GM21723 (cell line): ENCODE results near the gene SLC22A16.
"Not testable (repeated sequence)": the region's sequence is repeated elsewhere in the genome, so short reads cannot be mapped to it uniquely, and the experiment has no call there.

Experiments
- ATAC-seq: cut with Tn5 transposase; IDR thresholded peaks from one replicate; pipeline ENCODE4 v1.9.1; 2021; ENCODE audit warnings: mild to moderate bottlenecking, moderate library complexity; ENCODE audit not compliant: unreplicated experiment

Gene SLC22A16

DNA sequence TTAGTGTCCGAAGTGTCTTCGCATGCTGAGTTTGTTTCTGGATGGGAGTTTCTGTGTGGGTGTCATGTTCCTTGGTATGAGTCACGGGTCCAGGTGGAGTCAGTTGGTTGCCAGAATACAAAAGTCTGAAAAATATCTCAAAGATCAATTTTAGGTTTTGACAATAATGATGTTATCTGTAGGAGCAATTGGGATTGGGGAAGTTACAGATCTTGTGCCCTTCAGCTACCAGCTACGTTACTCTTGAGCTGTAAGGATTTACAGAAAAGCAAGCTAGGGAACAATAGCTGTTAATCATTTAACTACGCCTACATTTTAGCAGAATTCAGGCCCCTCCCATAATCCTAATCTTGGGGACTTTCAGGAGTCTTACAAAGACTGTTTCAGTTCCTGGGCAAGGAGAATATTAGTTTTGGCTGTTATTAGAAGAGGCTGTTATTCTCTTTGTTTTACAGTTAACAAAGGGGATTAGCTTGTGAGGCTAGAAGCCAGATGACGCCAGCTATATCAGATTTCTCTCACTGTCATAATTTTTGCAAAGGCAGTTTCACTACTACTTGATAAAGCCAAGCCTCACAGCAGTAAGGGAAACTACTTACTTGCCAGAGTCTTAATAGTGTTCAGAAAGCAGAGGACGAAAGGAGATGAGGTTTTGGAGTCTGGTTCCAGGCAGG, 15.4 kb upstream of the SLC22A16 start:
- no peak for ATAC-seq

DNA sequence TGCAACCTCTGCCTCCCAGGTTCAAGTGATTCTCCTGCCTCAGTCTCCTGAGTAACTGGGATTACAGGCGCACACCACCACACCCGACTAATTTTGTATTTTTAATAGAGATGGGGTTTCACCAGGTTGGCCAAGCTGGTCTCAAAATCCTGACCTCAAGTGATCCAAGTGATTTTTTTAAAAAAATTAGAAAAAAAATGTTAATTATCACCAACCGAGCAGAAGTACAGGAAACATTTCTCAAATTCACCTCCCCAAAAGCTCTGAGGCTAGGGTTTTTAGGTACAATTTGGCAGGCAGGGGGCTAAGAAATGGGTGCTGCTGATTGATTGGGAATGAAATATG, 14.9 kb upstream of the SLC22A16 start:
- ATAC-seq, result no peak

DNA sequence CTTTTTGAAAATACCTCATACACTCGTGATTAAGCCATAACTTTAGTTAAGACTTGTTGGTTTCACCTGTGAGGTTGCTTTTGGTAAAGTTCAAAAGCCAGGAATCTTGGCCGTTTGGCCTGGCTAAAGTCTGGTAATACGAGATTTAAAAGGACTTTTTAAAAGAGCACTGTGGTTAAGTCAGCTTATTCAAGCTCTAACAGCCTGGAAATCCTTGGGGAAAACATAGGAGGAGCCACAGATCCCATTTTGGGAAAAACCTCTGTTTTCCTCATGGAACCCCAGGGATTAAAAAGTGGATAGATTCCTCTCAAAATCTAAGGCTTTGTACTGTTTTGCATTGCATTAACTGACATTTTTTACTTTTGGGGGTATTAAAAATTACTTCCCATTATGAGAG, 13.7 kb upstream of the SLC22A16 start:
- no peak for ATAC-seq

DNA sequence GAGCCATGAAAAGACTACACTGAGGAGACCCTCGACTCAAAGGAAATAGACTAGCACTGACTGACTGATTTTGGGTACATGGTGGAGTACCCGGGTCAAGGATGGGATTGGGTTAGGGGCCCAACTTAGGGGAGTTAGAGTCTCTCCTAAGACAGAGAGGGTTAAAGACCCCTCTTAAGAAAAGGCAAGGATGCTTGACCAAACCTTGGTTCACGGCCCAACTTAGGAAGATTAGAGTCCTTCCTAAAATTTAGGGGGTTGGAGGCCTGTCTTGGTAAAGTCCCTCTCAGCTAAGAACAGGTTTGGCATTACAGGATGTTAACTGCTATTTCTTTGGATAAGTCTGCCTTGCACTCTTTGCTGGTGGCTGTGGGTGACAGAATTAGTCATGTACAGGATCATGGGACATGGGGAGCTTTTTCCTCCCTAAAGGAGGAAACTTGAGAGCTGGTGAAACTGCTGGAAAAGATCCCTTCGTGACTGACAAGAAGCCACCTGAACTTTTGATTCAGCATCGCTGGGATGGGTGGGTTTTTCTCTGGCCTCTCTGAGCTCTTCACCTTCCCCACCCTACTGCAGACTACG, 12.3 kb upstream of the SLC22A16 start:
- no peak for ATAC-seq

DNA sequence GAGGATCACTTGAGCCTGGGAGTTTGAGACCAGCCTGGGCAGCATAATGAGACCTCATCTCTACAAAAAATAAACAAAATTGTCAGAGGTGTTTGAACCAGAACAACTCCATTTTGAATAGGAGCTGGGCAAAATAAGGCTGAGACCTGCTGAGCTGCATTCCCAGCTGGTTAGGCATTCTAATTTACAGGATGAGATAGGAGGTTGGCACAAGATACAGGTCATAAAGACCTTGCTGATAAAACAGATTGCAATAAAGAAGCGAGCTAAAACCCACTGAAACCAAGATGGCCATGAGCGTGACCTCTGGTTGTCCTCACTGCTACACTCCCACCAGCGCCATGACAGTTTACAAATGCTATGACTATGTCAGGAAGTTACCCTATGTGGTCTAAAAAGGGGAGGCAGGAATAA, 11.6 kb upstream of the SLC22A16 start:
- not testable (repeated sequence) for ATAC-seq

DNA sequence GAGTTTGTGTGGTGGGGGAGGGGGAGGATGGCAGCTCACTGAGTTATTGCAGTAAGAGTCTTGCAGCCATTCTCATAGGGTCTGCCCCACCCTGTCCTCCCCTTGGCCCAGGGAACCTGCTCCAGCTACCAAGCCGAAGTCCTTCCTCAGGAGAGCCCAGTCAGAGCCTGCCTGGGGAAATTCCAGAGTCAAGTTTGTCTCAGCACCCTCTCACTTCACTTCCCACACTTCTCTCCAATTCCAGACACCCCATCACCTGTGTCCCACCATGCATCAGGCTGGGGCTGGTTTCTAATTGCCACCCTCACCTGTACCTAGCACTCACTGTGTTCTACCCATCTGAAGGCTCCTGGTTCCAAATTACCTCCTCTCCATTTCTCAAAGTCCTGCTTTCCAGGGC, 10.3 kb upstream of the SLC22A16 start:
- no peak for ATAC-seq

DNA sequence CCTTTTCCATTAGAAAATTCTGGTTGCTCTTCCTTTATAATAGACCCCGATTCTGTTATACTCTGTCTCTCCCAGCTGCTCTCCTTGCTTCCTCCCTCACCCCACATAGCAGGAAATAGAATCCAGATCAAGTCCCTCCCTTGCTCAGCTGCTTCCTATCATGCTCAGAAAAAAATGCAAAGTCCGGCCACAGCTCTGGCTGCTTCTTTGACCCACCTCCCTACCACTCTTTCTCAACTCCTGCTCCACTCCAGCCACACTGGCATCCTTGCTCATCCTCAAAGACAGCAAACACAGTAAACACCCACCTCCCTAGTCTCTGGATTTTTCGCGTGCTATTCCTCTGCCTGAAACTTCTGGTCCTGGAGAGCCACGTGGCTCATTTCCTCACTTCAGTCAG, 9.1 kb upstream of the SLC22A16 start:
- ATAC-seq, result no peak

DNA sequence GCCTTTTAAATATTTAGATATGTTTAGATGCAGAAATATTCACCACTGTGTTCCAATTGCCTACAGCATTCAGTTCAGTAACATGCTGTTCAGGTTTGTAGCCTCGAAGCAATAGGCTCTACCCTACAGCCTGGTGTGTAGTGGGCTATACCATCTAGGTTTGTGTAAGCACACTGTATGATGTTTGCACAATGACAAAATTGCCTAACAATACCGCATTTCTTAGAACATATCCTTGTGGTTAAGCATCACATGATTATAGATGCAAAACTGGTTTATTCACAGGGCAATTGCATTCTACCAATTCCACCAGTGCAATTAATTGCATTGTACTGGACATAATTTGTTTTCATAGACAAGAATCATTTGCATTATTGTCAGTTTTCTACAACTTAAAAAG, 7.9 kb upstream of the SLC22A16 start:
- no peak for ATAC-seq

DNA sequence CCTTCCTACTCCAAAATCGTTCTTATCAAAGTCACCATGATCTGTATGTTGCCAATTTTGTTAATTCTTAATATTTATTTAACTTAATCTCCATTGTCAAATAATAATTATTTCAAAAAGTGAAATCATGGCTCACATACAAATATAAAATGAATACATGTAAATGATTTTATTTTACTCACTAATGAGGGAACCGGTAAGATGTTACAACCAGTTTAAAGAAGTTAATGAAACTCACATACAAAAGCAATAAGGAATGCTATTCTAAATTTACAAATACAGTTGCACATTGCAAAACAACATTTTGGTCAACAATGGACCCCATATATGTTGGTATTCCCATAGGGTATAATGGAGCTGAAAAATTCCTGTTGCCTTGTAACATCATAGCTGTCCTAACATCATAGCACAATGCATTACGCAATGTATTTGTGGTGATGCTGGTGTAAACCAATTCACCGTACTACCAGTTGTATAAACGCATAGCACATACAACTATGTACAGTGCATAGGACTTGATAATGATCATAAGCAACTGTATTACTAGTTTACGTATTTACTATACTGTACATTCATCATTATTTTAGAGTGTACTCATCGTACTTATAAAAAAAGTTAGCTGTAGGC, 6.5 kb upstream of the SLC22A16 start:
- no peak for ATAC-seq

DNA sequence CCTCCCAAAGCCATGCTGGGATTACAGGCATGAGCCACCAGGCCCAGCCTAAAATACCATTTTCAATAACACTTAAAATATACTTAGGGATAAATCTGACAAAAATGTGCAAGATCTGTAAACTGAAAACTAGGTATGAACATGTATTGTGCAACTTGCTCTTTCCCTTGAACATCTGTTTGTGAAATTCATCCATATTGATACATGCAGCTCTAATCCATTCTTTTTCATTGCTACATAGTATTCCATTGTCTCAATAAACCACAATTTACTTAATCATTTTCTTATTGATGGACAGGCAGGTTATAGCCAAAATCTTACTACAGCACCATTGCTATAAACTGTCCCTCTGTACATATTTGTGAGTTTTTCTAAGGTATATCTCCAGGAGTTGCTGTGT, 4.7 kb upstream of the SLC22A16 start:
- no peak for ATAC-seq

DNA sequence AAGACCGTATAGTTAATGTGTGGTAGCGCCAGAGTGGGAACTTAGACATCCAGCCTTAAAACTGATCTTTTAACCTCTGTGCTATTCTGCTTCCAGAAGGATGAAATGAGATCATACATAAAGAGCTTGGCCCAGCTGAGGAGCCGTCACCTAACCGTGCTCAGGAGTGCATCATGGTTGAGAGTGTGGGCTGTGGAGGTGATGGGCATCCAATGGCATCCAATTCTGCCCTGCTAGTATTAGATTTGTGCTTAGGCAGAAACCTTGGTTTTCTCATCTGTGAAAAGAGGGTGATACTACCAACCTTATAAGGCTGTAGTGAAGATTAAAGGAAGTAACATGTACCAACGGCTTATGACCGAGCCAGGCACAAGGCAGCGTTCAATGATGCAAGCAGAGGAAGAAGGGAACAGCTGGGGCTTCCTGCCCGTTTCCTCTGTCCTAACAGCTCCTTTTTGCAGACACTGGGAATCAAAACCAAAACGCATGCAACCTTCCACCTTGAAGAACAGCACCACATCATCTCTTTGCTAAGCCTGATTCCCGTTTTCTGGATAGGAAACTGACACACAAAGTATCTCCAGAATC, 1.3 kb downstream of the SLC22A16 start:
- no peak for ATAC-seq

DNA sequence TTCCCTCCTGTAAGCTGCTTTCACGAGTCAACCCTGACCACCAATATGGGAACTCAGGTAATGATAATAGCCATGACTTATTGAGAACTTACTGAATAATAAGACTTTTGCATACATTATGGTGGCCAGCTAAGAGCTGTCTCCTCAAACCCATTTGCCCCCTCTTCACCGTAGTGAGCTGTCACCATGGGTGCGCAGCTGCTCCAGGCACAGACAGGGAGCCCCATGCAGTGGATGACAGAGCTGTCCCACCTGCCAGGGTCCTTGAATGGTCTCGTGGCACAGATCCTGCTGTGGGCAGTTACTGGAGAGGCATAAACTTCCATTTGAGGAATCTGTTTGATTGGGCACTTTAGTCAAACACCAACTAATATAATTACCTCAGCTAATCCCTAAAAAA, 1.9 kb downstream of the SLC22A16 start:
- ATAC-seq, result no peak

DNA sequence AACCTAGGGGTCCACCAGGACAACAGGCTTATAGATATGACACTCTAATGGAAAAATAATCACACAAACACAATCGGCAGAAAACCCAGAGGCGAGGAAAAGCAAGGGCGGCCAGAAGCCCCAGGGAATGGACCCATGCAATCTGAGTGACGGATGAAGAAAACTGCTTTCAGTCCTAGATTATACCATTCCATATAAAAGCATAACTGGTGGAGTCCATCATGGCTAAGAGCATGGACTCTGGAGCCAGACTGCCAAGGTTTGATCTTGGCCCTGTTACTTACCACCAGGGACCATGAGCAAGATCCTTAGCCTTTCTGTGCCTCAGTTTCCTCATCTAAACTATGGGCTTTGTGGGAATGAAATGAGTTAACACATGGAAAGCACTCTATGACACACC, 3.7 kb downstream of the SLC22A16 start:
- no peak for ATAC-seq

DNA sequence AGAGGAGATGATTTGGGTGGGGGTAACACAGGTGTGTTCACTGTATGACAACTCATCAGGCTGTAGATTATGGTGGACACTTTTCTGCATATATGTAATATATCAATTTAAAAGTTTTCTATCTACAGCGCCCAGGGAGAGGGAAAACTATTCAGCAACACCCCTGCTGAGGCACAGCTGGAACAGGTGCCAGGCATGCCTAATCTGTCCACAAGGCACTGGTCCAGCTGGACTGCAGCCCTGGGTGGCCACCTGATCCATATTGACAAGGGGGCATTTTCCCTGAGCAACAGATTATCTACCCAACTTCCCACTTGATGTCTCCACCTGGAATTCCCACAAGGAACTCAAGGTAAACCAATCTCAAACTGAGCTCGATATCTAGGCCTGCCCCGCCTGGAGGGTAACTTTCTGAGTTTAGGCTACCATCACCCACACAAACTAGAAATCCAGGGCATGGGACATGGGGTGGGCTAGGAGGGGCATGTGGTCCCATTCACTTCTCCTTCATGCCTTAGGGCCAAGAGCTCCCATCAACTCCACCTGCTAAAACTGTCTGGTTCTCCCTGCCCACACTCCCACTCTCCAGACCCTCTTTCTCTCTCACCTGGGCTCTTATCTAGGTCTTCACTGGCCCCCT, 4.6 kb downstream of the SLC22A16 start:
- no peak for ATAC-seq

DNA sequence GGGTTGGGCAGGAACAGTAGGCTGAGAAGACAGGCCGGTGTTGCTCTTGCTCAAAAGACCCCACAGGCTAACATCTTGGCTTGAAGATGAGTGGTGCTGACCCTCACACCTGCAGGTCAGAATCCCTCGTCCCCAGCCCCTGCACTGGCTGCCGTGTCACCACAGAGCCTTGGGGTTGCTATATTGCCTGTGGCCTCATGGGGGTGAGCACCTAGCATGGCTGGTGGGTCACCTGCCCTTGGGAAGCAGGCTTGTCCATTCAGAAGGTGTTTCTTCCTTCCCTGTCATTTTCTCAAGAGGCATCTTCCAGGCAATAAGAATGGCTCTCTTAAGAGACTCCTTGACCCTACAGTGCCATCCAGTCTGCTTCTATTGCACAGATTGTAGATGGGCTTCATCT, 7.7 kb downstream of the SLC22A16 start:
- ATAC-seq, result no peak

DNA sequence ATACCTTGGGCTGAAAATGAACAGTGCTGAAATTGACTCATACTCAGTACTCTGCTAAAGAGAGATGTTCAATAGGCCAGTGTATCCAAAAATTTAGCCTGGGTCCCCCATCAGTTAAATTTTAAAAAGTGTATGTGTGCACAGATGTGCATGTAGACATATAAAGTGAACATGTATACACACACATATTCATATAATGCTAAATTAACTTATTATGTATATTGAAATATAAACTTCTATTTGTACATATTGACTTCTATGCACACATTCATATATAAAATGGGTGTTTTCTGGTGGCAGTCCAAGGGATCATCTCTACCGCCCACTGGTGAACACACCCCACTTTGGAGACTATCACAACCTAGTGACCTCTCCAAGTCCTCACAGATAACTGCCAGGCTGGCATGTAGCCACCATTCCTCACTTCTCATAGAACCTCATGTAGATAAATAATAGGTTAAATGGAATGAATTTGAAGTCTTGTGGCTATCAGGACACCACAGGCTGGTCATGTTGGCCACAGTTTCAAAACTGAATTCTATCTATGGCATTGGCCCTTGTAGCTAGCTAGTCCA, 8.8 kb downstream of the SLC22A16 start:
- no peak for ATAC-seq

DNA sequence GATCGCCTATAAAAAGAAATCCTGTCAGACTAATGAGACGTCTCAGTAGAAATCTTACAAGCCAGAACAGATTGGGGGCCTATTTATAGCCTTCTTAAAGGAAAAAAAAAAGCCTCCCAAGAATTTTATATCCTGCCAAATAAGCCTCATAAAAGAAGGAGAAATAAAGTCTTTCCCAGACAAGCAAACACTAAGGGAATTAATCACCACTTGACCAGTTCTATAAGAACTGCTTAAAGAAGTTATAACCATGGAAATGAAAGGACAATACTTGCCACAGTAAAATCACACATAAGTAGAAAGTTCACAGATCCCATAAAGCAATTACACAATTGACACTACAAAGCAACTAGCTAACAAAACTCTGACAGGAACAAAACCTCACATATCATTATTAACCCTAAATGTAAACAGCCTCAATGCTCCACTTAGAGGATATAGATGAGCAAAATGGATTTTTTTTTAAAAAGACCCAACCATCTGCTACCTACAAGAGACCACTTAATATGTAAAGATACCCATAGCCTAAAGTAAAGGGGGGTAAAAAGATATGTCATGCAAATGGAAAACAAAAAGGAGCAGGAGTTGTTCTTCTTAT, 13.4 kb downstream of the SLC22A16 start:
- ATAC-seq, result no peak

DNA sequence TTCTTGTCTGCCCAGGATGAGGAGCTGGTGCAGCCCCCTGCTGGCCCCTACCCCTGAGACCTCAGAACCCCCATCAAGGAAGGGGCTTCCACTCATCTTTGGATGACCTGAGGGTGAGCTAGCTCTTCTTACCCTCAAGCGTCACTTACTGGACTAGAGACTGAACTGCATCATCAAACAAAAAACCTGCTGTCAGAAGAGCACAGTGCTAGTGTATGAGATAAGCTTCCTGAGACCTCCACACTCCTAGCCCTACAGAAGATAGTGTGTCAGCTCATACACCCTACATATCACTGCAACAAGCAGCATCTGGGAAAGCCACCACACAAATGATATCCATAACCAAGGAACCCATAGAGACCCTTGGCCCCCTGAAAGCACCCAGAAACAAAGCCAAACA, 15.0 kb downstream of the SLC22A16 start:
- ATAC-seq, result no peak

DNA sequence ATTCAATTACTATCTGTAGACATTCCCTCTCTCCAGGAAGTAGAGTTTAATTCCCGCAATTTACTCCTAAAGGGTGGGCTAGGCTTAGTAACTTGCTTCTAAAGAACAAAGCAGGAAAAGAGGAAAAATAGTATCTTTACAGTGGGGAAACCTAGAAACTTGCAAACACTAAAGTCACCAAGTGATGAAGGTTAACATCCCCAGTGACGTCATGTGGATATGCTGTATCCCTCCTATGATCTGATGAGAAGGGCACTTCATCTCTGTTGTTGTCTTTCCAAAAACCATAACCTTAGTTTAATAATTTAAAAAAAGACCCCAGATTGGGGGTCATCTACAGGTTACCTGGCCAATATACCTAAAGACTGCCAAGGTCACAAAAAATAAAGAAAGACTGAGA, 17.3 kb downstream of the SLC22A16 start:
- ATAC-seq, result no peak

DNA sequence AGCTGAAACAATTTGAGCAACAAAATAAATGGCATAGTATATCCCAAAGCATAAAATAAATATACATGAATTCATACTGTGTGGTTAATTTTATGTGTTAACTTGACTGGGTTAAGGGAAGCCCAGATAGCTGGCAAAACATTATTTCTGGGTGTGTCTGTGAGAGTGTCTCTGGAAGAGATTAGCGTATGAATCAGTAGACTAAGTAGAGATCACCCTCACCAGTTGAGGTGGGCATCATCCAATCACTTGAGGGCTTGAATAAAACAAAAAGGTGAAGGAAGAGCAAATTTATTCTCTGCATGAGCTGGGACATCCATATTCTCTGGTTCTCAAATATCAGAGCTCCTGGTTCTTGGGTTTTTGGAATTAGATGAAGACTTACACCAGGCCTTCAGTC, 17.9 kb downstream of the SLC22A16 start:
- no peak for ATAC-seq

DNA sequence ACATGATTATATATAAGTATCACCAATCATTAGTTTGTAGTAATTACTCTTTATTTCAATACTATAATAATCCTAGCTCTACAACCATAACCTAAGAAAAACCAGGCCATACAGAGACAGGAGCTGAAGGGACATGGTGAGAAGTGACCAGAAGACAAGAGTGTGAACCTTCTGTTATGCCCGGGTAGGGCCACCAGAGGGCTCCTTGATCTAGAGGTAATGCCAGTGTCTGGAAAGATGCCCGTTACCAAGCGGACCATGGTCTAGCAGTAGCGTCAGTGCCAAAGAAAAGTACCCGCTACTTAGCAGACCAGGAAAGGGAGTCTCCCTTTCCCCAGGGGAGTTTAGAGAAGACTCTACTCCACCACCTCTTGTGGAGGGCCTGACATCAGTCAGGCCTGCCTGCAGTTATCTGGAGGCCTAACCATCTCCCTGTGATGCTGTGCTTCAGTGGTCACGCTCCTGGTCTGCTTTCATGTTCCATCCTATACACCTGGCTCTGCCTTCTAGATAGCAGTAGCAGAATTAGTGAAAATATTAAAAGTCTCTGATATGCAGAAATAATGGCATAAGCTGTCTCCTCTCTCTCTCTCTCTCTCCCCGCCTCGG, 18.7 kb downstream of the SLC22A16 start:
- ATAC-seq, result not testable (repeated sequence)
